HepG2 (cell line): Measurements from ENCODE around the gene TBCEL. TPM values are rescaled to one million over a fixed set of nuclear protein-coding genes. Genes with fewer than 3 reads are reported as not detected.

ENCODE experiments used
- ATAC-seq: fragments of 200-7000 bp; cut with Tn5 transposase; 3 replicates; pipeline ENCODE4 v1.9.1; 2020; ENCODE audit warnings: mild to moderate bottlenecking, moderate library complexity
- BruUV-seq: library from RNA; stranded (reverse); fragments of 400-500 nt; replicated peaks from 2 replicates; lab custom pipeline; 2021; lab: Mats Ljungman, UMichigan
- CTCF ChIA-PET: fragments of 300-600 bp; formaldehyde crosslinking; extraction: SDS; loops from one replicate; lab custom pipeline; 2021; ENCODE audit warnings: low total read pairs, inconsistent platforms, low intra/inter-chr PET ratio; lab: Yijun Ruan, JAX
- POLR2A ChIA-PET: fragments of 350-600 bp; sonication (Branson Sonifier 250); formaldehyde crosslinking; loops from one replicate; lab custom pipeline; 2020; ENCODE audit warnings: antibody characterized with exemption, inconsistent platforms; lab: Yijun Ruan, JAX
- DNase-seq: peaks from one replicate; pipeline ENCODE4 v3.0.0-alpha.2; 2015; ENCODE audit warnings: low spot score
- FAIRE-seq: peaks from 3 replicates; lab custom pipeline; 2011; peaks lifted over from hg19 to GRCh38; lab: Jason Lieb, UNC
- H2AFZ ChIP-seq: one replicate; pipeline ENCODE4 v1.6.1; 2011; ENCODE audit warnings: low read length, inconsistent platforms
- H3K27ac ChIP-seq: fragments of 300-600 bp; 3 replicates; pipeline ENCODE4 v1.8.0; 2011; ENCODE audit warnings: mixed run types, mild to moderate bottlenecking, mixed read lengths, low read length, inconsistent platforms; ENCODE audit not compliant: insufficient read depth; ENCODE audit errors: extremely low read length
- H3K27me3 ChIP-seq, 2 experiments: fragments of 200-600 bp in 1 of 2; 2 replicates in 1 of 2; 3 replicates in 1 of 2; pipeline versions ENCODE4 v1.6.0 to v1.8.0; 2011; ENCODE audit warnings: low read length in 2 of 2, mild to moderate bottlenecking in 2 of 2, moderate library complexity in 2 of 2, inconsistent platforms in 1 of 2; ENCODE audit not compliant: insufficient read depth in 2 of 2, control insufficient read depth in 1 of 2
- H3K36me3 ChIP-seq, 2 experiments: fragments of 200-600 bp in 1 of 2; replicated peaks in 1 of 2; 2 replicates in 1 of 2; 3 replicates in 1 of 2; pipeline versions ENCODE4 v1.5.1 to v1.8.0; 2011; ENCODE audit warnings: low read length in 2 of 2, inconsistent platforms in 1 of 2; ENCODE audit not compliant: insufficient read depth in 2 of 2, control insufficient read depth in 1 of 2
- H3K4me1 ChIP-seq: 2 replicates; pipeline ENCODE4 v1.5.1; 2012; ENCODE audit warnings: low read length, inconsistent platforms; ENCODE audit not compliant: insufficient read depth
- H3K4me2 ChIP-seq: 2 replicates; pipeline ENCODE4 v1.6.0; 2011; ENCODE audit warnings: low read depth, low read length, inconsistent platforms
- H3K4me3 ChIP-seq, 3 experiments: fragments of 200-600 bp in 1 of 3; sonication (generic), shearing (Covaris generic) in 1 of 3; replicated peaks in 1 of 3; 2 replicates each; pipeline ENCODE4 v1.5.1; 2011 to 2016; ENCODE audit warnings: low read length in 3 of 3, inconsistent platforms in 2 of 3, low read depth in 2 of 3, mild to moderate bottlenecking in 2 of 3, control low read depth in 1 of 3, mixed read lengths in 1 of 3; ENCODE audit not compliant: insufficient read depth in 1 of 3
- H3K79me2 ChIP-seq: one replicate; pipeline ENCODE4 v1.6.1; 2011; ENCODE audit warnings: low read length, inconsistent platforms; ENCODE audit not compliant: insufficient read depth
- H3K9ac ChIP-seq: 2 replicates; pipeline ENCODE4 v1.6.0; 2011; ENCODE audit warnings: mild to moderate bottlenecking, low read depth, low read length, inconsistent platforms; ENCODE audit not compliant: insufficient read depth
- H3K9me3 ChIP-seq: 2 replicates; pipeline ENCODE4 v1.5.1; 2012; ENCODE audit warnings: mild to moderate bottlenecking, low read length
- H4K20me1 ChIP-seq: 2 replicates; pipeline ENCODE4 v1.6.0; 2011; ENCODE audit warnings: inconsistent platforms, mild to moderate bottlenecking, low read length, moderate library complexity; ENCODE audit not compliant: insufficient read depth
- AKAP8 ChIP-seq: sonication (generic); formaldehyde crosslinking; IDR thresholded peaks from 2 replicates; pipeline ENCODE4 v1.5.1; 2020; ENCODE audit warnings: mild to moderate bottlenecking, missing genetic modification reagents
- GZF1 ChIP-seq: sonication (generic); formaldehyde crosslinking; IDR thresholded peaks from 2 replicates; pipeline ENCODE4 v1.5.1; 2020; ENCODE audit warnings: mild to moderate bottlenecking, missing genetic modification reagents
- ISX ChIP-seq: sonication (generic); formaldehyde crosslinking; conservative IDR thresholded peaks from 2 replicates; pipeline ENCODE4 v1.5.0; 2020; ENCODE audit warnings: missing genetic modification reagents
- SMC3 ChIP-seq: IDR thresholded peaks from 2 replicates; pipeline ENCODE4 v1.6.1; 2011; ENCODE audit warnings: low read length, improper control_type of control experiment
- ZFY ChIP-seq: sonication (generic); formaldehyde crosslinking; IDR thresholded peaks from 2 replicates; pipeline ENCODE4 v1.4.0; 2020; ENCODE audit warnings: missing genetic modification reagents
- ZNF335 ChIP-seq: sonication (generic); formaldehyde crosslinking; IDR thresholded peaks from 2 replicates; pipeline ENCODE4 v1.4.0; 2020; ENCODE audit warnings: missing genetic modification reagents
- ZNF75D ChIP-seq: sonication (generic); formaldehyde crosslinking; IDR thresholded peaks from 2 replicates; pipeline ENCODE4 v1.8.1; 2023; ENCODE audit warnings: missing genetic modification reagents, mild to moderate bottlenecking, borderline replicate concordance
- ZSCAN12 ChIP-seq: sonication (generic); formaldehyde crosslinking; IDR thresholded peaks from 2 replicates; pipeline ENCODE4 v1.9.0; 2021; ENCODE audit warnings: mild to moderate bottlenecking, missing genetic modification reagents
- ZXDC ChIP-seq: sonication (generic); formaldehyde crosslinking; IDR thresholded peaks from 2 replicates; pipeline ENCODE4 v1.5.0; 2020; ENCODE audit warnings: mild to moderate bottlenecking, missing genetic modification reagents
- WGBS: methylation state at CpG from one replicate; pipeline ENCODE4 v1.1.6; 2017; ENCODE audit warnings: low lambda C conversion rate; 5-methylcytosine and 5-hydroxymethylcytosine counted together
- in situ Hi-C: cut with HindIII; loops from 2 replicates; pipeline ENCODE4 v1.10.0; 2017; ENCODE audit warnings: low pct_unique_long_range_greater_than_20kb; ENCODE audit not compliant: extremely low pct_ligation_motif_present
- intact Hi-C: fragments of 100-400 bp; cut with micrococcal nuclease; formaldehyde crosslinking; loops from one replicate; pipeline ENCODE4 v1.10.0; 2022; ENCODE audit not compliant: unreplicated experiment
- polyA plus RNA-seq, 8 experiments: library from polyadenylated mRNA; depleted of rRNA in 3 of 8; stranded (reverse) in 7 of 8; unstranded in 1 of 8; fragments of >200 nt; fragmentation: Illumina TruSeq in 4 of 8; extraction: Trizol in 4 of 8; gene quantifications; 2 replicates each; pipeline versions ENCODE4 v1.2.1 to v1.2.3, GENCODE V29; 2011 to 2016; ENCODE audit warnings: low read depth in 4 of 8, missing spikeins in 1 of 8, mixed read lengths in 1 of 8; ENCODE audit not compliant: insufficient read depth in 1 of 8
- total RNA-seq, 5 experiments: library from RNA; depleted of rRNA; stranded (reverse); fragments of >200 nt; fragmentation: Illumina TruSeq; extraction: Trizol; gene quantifications; 2 replicates each; pipeline ENCODE4 v1.2.3, GENCODE V29; 2016; ENCODE audit warnings: low read depth in 1 of 5
- TF ChIP-seq, protein P1 (sequence below): sonication (generic); formaldehyde crosslinking; conservative IDR thresholded peaks from 2 replicates; pipeline ENCODE4 v1.4.0; 2020; ENCODE audit warnings: missing genetic modification reagents

TBCEL gene
- total and polyA plus RNA-seq, 2 of the 13 experiments (the other 11 are each of a cell fraction or from before 2014, with no cell fraction given) = 6.1 to 12.5 TPM

DNA sequence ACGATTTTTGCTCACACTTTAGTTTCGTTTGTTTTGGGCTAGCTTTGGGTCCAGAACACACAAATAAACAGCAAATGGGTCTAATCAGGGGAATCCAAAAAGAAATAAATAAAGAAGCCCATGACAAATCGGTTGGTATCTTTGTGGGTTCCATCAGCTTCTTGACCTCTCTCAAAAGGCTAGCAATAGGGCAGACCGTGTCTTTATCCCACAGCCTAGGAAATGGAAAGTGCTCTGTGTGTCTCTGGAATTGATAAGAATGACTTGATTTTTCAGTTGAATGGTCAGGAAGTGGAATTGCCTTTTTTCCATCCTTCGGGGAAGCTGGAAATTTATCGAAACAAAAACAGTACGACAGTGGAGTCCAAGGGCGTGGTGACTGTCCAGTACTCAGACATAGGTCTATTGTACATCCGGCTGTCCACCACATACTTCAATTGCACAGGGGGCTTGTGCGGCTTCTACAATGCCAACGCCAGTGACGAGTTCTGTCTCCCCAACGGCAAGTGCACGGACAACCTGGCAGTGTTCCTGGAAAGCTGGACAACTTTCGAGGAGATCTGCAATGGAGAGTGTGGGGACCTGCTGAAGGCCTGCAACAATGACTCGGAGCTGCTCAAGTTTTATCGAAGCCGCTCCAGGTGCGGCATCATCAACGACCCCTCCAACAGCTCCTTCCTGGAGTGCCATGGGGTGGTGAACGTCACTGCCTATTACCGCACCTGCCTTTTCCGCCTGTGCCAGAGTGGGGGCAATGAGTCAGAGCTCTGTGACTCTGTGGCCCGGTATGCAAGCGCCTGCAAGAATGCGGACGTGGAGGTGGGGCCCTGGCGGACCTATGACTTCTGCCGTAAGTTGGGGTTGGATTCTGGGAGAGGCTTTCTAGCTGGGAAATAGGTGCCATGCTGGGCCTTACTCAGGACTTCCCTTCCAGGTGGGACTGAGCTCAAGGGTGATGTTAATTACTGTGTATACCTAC, 105.7 kb downstream of the TBCEL start (continued):
- TF ChIP-seq AKAP8 = no peak
- no peak for TF ChIP-seq ZNF335 (CRISPR knock-in tag)
- no peak for TF ChIP-seq ZXDC (CRISPR knock-in tag)
- TF ChIP-seq ZNF75D = no peak
- TF ChIP-seq ISX (CRISPR knock-in tag) = no peak

GRCh38 chr11:121131656-121132055, 107.8 kb downstream of the TBCEL start:
- DNase-seq = no peak
- no peak overlapping the region for H2AFZ ChIP-seq
- 83% methylated on average over 6 of the region's 6 CpGs for WGBS
- H3K4me1 ChIP-seq = no peaks in the 10 kb centered on the region
- no TSS peak for BruUV-seq
- intact Hi-C loops = no loop called here
- H3K79me2 ChIP-seq = no peaks in the 10 kb centered on the region
- ATAC-seq = no peak
- H3K27ac ChIP-seq = no peak overlapping the region
- H3K4me3 ChIP-seq = no peak overlapping the region
- ChIA-PET CTCF (no interaction called here), POLR2A (no interaction called here)
- no peaks in the 10 kb centered on the region for H3K9me3 ChIP-seq
- H3K4me2 ChIP-seq = no peak overlapping the region
- H3K27me3 ChIP-seq = peaks cover 0 to 7% of the 10 kb centered on the region in 2 experiments; a peak in 2 of 5 replicates
- H4K20me1 ChIP-seq = no peaks in the 10 kb centered on the region
- no peak for FAIRE-seq
- TF ChIP-seq, protein P1, sequence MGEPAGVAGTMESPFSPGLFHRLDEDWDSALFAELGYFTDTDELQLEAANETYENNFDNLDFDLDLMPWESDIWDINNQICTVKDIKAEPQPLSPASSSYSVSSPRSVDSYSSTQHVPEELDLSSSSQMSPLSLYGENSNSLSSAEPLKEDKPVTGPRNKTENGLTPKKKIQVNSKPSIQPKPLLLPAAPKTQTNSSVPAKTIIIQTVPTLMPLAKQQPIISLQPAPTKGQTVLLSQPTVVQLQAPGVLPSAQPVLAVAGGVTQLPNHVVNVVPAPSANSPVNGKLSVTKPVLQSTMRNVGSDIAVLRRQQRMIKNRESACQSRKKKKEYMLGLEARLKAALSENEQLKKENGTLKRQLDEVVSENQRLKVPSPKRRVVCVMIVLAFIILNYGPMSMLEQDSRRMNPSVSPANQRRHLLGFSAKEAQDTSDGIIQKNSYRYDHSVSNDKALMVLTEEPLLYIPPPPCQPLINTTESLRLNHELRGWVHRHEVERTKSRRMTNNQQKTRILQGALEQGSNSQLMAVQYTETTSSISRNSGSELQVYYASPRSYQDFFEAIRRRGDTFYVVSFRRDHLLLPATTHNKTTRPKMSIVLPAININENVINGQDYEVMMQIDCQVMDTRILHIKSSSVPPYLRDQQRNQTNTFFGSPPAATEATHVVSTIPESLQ (CRISPR knock-in tag) = no peak
- TF ChIP-seq ZFY (CRISPR knock-in tag) (no peak), GZF1 (no peak), ZSCAN12 (no peak), SMC3 (no peak)
- TF ChIP-seq, all 625 proteins: peak for 0
- no peak overlapping the region for H3K9ac ChIP-seq
- in situ Hi-C loops = no loop called here
- H3K36me3 ChIP-seq = no peaks in the 10 kb centered on the region
